Ureter (tissue), 1 donor: ENCODE results near the gene NMUR1. TPM values are rescaled to one million over a fixed set of nuclear protein-coding genes. Genes with fewer than 3 reads are reported as not detected.
A peak's percentile ranks its signal among the peaks of the same experiment; 100 is the strongest.

Experiments
- DNase-seq: peaks from one replicate; pipeline ENCODE4 v3.0.0-alpha.2; 2020; ENCODE audit warnings: low spot score
- total RNA-seq: library from RNA; stranded (reverse); gene quantifications from one replicate; pipeline ENCODE4 v1.2.4, GENCODE V29; 2023
- donor health status: DM: yes; HTN: yes; CAD: no.

Gene NMUR1
- total RNA-seq, 1 donor from 2014 or later = 2.0 TPM

DNA sequence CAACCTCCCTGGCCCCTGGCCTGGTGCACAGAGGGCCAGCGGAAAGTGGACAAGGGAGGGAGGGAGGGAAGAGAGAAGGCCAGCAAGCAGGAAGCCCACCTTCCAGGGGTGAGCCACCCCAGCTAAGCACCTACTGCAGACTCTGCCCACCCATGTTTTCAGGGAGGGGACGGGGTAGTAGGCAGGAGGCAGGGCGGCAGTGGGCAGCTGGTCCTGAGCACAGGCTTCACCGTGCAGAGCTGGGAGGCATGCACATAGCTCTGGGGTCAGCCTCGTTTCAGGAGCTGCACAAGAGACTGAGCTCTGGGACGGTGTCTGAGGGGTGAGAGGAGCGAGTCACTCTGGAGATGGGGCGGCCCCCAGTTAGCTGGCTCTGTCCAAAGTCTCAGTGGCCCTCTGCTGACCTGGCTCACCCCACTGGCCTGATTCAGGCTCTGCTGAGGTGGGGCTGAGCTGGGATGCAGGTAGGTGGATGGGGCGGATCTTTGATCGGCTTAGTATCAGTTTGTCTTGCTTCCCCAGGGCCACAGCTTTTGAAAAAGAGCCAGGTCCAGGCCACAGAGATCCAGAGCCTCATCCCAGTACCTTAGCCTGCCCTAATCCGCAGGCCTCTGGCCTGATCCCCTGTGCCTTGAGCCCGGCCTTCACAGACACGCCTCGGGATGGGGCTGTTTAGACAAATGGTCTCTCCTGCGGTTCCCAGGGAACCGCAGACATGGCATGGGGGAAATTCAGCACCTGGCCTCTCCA is 3.7 kb downstream of the NMUR1 start:
- DNase-seq = no peak

DNA sequence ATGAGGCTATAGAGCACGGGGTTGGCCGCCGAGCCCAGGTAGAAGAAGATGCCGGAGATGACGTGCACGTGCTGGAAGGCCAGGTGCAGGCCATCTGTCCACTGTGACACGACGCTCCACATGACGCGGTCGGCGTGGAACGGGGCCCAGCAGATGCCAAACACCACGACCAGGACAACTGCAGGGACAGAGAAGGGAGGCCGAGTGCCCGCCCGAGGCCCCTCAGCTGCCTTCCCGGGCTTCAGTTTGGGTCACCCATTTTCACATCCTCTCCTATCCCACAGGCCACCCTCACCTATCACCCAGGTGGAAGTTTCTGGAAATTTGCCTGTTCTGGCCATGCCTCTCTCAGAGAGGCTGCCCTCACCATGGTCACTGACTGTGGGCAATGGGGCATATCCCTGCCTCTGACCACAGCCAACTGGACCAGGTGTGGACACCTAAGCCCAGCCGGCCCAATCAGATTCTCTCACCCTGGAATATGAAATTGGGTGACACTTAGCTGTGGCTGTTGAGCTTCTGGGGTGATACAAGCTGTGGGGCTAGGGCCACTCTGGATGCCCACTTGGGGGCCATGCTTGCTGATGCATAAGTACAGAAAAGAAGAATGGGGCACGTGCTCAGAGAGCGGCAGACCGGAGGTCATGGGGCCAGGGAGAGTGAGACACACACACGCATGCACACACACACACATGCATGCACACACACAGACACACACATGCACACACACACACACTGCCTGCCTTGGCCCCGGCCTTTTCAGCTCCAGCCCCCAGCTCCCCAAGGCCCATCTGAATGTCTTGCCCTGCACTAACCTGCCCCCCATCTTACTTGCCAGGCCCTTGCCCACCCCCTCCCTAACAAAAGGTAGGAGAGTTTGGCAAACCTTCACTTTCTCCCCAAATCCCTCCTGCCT is 4.7 kb downstream of the NMUR1 start:
- DNase-seq = no peak

- no peak for DNase-seq
These were observed 5.6 kb downstream of the NMUR1 start for GRCh38 chr2:231524477-231525247.

DNA sequence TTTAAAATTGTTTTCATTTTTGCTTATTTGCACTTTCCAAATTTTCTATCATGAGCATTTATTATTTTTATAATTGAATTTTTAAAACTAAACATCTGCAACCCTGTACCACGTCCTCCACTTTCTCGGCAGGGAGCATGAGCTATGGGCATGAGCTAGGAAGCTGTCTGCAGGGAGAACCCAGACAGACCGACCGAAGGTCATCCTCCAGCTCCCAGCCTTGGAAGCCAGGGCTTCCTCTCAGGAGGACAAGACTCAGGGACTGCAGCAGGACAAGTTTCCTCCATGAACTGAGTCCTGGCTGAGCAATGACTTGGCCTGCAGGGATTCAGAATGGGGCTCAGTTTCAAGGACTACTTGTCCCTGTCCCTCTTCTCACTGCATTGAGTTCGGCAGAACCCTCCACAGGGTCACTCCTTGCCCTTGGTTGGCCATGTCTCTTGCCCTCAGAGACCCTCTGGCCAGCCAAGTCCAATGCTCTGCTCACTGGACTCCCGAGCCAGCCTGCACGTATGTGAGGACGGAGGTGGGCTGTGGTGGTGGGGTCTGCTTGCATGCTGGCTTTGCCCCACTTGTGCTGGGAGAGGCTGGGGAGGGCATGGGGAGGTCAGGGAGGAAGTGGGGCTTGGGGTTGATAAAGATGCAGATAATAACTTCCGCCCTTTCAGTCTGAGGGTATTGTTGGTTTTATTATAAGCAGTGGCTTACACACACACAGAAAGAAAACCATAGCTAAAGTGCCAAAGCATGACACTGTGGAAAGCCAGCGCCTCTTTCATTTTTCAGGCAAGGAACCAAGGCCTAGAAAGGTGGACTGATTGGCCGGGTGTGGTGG is 6.6 kb downstream of the NMUR1 start:
- no peak for DNase-seq

DNA sequence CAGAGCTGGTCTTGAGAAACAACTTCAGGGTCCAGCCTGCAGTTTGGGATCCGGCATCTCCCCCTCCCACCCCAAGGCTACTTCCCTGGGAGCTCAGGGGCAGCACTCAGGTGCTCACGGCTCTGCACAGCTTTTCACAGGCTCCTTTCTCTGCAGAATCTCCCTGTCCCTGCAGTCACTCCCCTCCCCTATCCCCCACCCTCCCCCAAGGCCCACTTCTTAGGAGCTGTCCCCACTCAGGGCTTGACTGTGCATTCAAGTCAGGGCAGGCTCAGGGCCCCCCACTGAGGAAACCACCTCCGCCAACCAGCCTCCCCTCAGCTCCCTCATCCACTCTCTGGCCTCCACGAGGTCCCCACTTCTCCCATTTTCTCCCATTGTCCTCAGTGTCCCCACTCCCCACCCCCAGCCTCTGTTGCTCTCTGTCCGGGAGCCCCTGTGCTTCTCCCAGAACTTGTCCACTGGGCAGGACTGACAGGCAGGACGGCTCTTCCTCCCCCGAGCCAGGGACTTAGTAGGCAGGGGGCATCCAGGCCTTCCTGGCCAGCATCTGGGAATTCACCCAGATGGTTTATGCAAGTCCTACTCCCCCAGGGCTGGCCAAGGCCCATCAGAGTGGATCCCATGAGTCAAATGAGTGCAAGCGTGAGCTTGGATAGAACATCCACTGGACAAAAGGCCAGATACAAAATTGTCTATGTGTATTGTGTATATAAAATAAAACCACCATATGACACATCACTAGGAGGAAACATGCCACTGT is 7.6 kb downstream of the NMUR1 start:
- no peak for DNase-seq

DNA sequence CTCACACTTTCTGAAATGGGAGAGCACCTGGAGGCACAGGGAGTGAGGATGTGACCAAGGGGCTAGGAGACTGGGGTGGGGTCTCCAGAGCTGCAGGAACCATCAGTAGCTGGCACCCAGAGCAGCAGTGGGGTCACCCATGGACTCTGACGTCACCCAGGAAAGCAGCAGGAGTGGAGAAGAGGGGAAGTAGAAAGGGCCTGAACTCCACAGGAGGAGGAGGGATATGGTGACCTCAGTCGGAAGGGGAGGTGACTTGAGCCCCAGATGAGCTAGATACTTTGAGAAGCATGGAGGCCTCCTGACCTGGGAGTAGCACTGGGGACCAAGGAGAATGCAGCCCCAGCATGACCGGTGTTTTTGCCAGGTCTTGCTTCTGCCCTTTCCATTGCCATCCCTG is 8.8 kb downstream of the NMUR1 start:
- DNase-seq = no peak

- no peak for DNase-seq
These were observed 10.2 kb downstream of the NMUR1 start for GRCh38 chr2:231519975-231520555.

GRCh38 chr2:231518771-231519170 is 11.5 kb downstream of the NMUR1 start:
- DNase-seq = no peak

- no peak for DNase-seq
These were observed 14.6 kb downstream of the NMUR1 start for GRCh38 chr2:231515603-231516002.

DNA sequence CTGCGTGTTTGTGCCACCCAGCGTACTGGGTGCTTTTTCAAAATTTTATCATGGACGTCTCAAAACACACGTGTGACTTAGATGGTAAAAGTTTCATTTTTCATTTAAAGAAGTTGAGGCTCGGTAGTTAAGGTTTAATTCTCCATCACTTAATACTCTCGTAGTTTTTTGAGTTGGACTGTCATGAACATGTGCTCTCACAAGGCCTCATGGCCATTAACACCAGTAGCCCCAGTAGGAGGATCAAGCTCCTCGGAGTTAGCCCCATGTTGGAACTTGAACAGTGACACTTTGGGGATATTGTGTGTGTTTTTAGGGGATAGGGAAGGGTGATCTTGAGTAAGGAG is 15.3 kb downstream of the NMUR1 start:
- DNase-seq = no peak

GRCh38 chr2:231514225-231514950 is 15.9 kb downstream of the NMUR1 start:
- peak; percentile 98 for DNase-seq

- no peak for DNase-seq
These were observed 16.5 kb downstream of the NMUR1 start for GRCh38 chr2:231513746-231514224.

- DNase-seq = no peak
These were observed 18.0 kb downstream of the NMUR1 start for GRCh38 chr2:231512222-231512621.

DNA sequence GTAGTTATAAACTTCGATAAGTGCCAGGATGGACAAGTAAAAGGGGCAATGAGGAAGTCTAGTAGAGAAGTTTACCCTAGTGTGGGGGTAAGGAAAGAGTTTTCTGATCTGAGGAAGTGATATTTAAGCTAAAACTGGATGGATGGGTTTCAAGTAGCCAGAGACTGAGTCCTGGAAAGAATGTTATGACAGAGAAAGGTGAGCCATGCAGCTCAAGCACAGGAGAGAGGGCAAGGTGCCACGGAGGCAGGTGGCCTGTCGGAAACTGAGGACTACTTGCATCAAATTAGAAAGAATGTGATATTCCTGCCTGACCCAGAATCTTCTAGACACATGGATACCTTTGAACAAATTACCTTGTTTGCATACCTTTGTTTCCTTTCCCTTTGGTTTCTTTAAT is 26.5 kb downstream of the NMUR1 start:
- DNase-seq = no peak

- no peak for DNase-seq
These were observed 27.6 kb downstream of the NMUR1 start for GRCh38 chr2:231502596-231502995.

GRCh38 chr2:231497651-231498050 is 32.6 kb downstream of the NMUR1 start:
- DNase-seq = no peak

DNA sequence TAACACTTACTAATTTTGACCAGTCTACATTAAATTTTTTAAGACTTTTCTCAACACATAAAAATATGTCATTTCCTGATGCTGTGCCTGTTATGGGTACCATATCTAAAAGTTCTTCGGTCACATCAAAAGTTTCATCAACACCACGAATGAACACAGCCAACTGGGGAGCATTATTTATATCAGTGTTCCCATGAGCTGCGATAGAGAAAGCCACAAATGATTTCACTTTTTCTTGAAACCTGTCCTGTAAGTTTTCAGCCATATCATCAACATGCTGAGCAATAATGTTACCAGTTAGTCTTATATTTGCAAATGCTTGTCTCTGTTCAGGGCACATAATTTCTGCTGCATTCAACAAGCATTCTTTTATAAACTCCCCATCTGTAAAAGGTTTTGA is 35.6 kb downstream of the NMUR1 start:
- no peak for DNase-seq

GRCh38 chr2:231490801-231491200 is 39.4 kb downstream of the NMUR1 start:
- no peak for DNase-seq

- no peak for DNase-seq
These were observed 40.3 kb downstream of the NMUR1 start for GRCh38 chr2:231489990-231490389.
